D341Med (cell line): ENCODE results near the gene OTUB1.

Experiments used
- DNase-seq: peaks from one replicate; pipeline ENCODE4 v3.0.0; 2012; ENCODE audit warnings: low spot score

The OTUB1 gene

GRCh38 chr11:64023712-64024710, 37.8 kb downstream of the OTUB1 start:
- DNase-seq, result no peak

GRCh38 chr11:64025205-64025604, 39.0 kb downstream of the OTUB1 start:
- DNase-seq, result no peak

- DNase-seq, result no peak
Measured at GRCh38 chr11:64026575-64027205, 40.5 kb downstream of the OTUB1 start.

- no peak for DNase-seq
Measured at GRCh38 chr11:64027651-64028397, 41.6 kb downstream of the OTUB1 start.

GRCh38 chr11:64028398-64029115, 42.3 kb downstream of the OTUB1 start:
- DNase-seq, result peak; percentile 67

- no peak for DNase-seq
Measured at GRCh38 chr11:64029773-64030172, 43.5 kb downstream of the OTUB1 start.

GRCh38 chr11:64031001-64031400, 44.8 kb downstream of the OTUB1 start:
- DNase-seq, result no peak

GRCh38 chr11:64032050-64032449, 45.8 kb downstream of the OTUB1 start:
- no peak for DNase-seq

- no peak for DNase-seq
Measured at GRCh38 chr11:64034411-64034811, 48.2 kb downstream of the OTUB1 start.

- no peak for DNase-seq
Measured at GRCh38 chr11:64035081-64035524, 48.9 kb downstream of the OTUB1 start.

GRCh38 chr11:64035576-64035975, 49.3 kb downstream of the OTUB1 start, which contains the start of gene FLRT1:
Gene FLRT1 (plus strand): TSS chr11:64035931. CDS start chr11:64116268, 80,337 bp downstream.
- peak; percentile 79 for DNase-seq

GRCh38 chr11:64036087-64037026, 50.1 kb downstream of the OTUB1 start:
- peak; percentile 65 for DNase-seq

GRCh38 chr11:64037027-64037634, 50.9 kb downstream of the OTUB1 start:
- no peak for DNase-seq

- no peak for DNase-seq
Measured at GRCh38 chr11:64038500-64038899, 52.3 kb downstream of the OTUB1 start.

- no peak for DNase-seq
Measured at GRCh38 chr11:64039012-64039665, 52.9 kb downstream of the OTUB1 start.

- DNase-seq, result no peak
Measured at GRCh38 chr11:64040684-64041322, 54.6 kb downstream of the OTUB1 start.

- no peak for DNase-seq
Measured at GRCh38 chr11:64041846-64042245, 55.6 kb downstream of the OTUB1 start.

- no peak for DNase-seq
Measured at GRCh38 chr11:64042301-64042700, 56.1 kb downstream of the OTUB1 start.

- DNase-seq, result no peak
Measured at GRCh38 chr11:64043545-64043944, 57.3 kb downstream of the OTUB1 start.
